Caco-2 (cell line): Measurements from ENCODE around the gene ICA1. TPM values are rescaled to one million over a fixed set of nuclear protein-coding genes. Genes with fewer than 3 reads are reported as not detected.

Source experiments
- BruUV-seq: library from RNA; stranded (reverse); fragments of 400-500 nt; replicated peaks from 2 replicates; lab custom pipeline; 2021; lab: Mats Ljungman, UMichigan
- CTCF ChIA-PET: fragments of 300-600 bp; sonication (Branson Sonifier 250); formaldehyde crosslinking; loops from one replicate; lab custom pipeline; 2022; ENCODE audit warnings: antibody characterized with exemption; lab: Charles Lee
- POLR2A ChIA-PET: fragments of 300-600 bp; sonication (Branson Sonifier 250); formaldehyde crosslinking; loops from one replicate; lab custom pipeline; 2022; ENCODE audit warnings: antibody characterized with exemption; lab: Charles Lee
- DNase-seq, 2 experiments: peaks; one replicate each; pipeline versions ENCODE4 v3.0.0 to v3.0.0-alpha.2; 2020 to 2022
- H3K27me3 ChIP-seq: replicated peaks from 2 replicates; pipeline ENCODE4 v1.6.0; 2011; ENCODE audit warnings: low read length; ENCODE audit not compliant: control insufficient read depth, insufficient read depth
- H3K36me3 ChIP-seq: 2 replicates; pipeline ENCODE4 v1.5.1; 2011; ENCODE audit warnings: low read length; ENCODE audit not compliant: control insufficient read depth, insufficient read depth
- H3K4me1 ChIP-seq: fragments of 250-450 bp; sonication (Bioruptor Pico); 2 replicates; pipeline ENCODE4 v1.5.1; 2020; ENCODE audit warnings: mild to moderate bottlenecking
- H3K4me3 ChIP-seq: 2 replicates; pipeline ENCODE4 v1.5.1; 2011; ENCODE audit warnings: low read depth, mild to moderate bottlenecking, control low read depth, low read length
- H3K9me3 ChIP-seq: fragments of 250-450 bp; sonication (Bioruptor Pico); 2 replicates; pipeline ENCODE4 v1.5.1; 2020; ENCODE audit warnings: mild to moderate bottlenecking, moderate library complexity
- H3K27ac Mint-ChIP-seq: one replicate; pipeline ENCODE4 v1.8.0; 2022; ENCODE audit warnings: mixed read lengths; ENCODE audit not compliant: unreplicated experiment
- H3K27me3 Mint-ChIP-seq: one replicate; pipeline ENCODE4 v1.8.0; 2022; ENCODE audit warnings: mixed read lengths; ENCODE audit not compliant: insufficient read depth, unreplicated experiment
- H3K36me3 Mint-ChIP-seq: one replicate; pipeline ENCODE4 v1.8.0; 2022; ENCODE audit warnings: mild to moderate bottlenecking, mixed read lengths; ENCODE audit not compliant: insufficient read depth, unreplicated experiment
- H3K4me1 Mint-ChIP-seq: one replicate; pipeline ENCODE4 v1.8.0; 2022; ENCODE audit warnings: low read depth, mixed read lengths; ENCODE audit not compliant: unreplicated experiment
- H3K4me3 Mint-ChIP-seq: one replicate; pipeline ENCODE4 v1.8.0; 2022; ENCODE audit warnings: mild to moderate bottlenecking, moderate library complexity, mixed read lengths; ENCODE audit not compliant: unreplicated experiment
- H3K9me3 Mint-ChIP-seq: one replicate; pipeline ENCODE4 v1.8.0; 2022; ENCODE audit warnings: mixed read lengths; ENCODE audit not compliant: unreplicated experiment
- CTCF ChIP-seq, 2 experiments: fragments of 200-600 bp in 1 of 2; IDR thresholded peaks; 1 replicate in 1 of 2; 2 replicates in 1 of 2; pipeline versions ENCODE4 v1.5.1 to v1.8.0; 2011 to 2022; ENCODE audit warnings: antibody characterized with exemption in 1 of 2, control low read depth in 1 of 2, inconsistent platforms in 1 of 2, low read depth in 1 of 2, low read length in 1 of 2, mild to moderate bottlenecking in 1 of 2, moderate library complexity in 1 of 2; ENCODE audit not compliant: insufficient read depth in 1 of 2, severe bottlenecking in 1 of 2, unreplicated experiment in 1 of 2
- intact Hi-C: fragments of 100-400 bp; cut with micrococcal nuclease; formaldehyde crosslinking; loops from one replicate; pipeline ENCODE4 v1.10.0; 2022; ENCODE audit not compliant: unreplicated experiment
- total RNA-seq: library from RNA; stranded (reverse); gene quantifications from 2 replicates; pipeline ENCODE4 v1.2.3, GENCODE V29; 2022

Gene ICA1
- total RNA-seq, 1 experiment from 2014 or later, result 34.2 TPM

DNA sequence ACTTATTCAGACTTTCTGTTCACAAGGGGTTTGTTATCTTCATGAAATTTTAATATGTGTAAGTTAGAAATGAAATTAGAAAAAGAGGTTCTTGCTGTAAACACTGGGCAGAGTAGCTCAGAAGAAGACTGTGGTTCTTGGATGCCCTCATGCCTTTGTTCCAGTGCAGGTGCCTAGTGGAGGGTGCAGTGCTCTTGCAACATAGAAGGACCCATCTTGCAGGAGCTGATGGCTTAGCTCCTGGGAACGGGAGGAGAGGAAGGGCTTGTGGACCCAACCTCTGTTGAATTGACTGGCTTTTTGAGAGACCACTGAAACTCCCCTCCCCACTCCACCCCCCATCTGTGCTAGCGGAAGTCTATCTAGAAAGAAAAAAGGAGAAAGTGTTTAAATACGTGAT, 176.5 kb downstream of the ICA1 start:
- peaks cover 12% of the 10 kb centered on the region for H3K36me3 Mint-ChIP-seq
- no TSS peak for BruUV-seq
- Histone ChIP-seq H3K4me1 (no peaks in the 10 kb centered on the region), H3K4me3 (no peak overlapping the region), H3K36me3 (peaks cover 2% of the 10 kb centered on the region; the same call in 1 of the 2 replicates), H3K9me3 (no peaks in the 10 kb centered on the region), H3K27me3 (no peaks in the 10 kb centered on the region)
- no peak overlapping the region for H3K4me3 Mint-ChIP-seq
- no peak for TF ChIP-seq CTCF (IDR thresholded peaks at IDR 0.05; ENCODE audit: insufficient read depth in 1 of 2, low read depth in 1 of 2, low read length in 1 of 2, severe bottlenecking in 1 of 2, unreplicated experiment in 1 of 2)
- no peaks in the 10 kb centered on the region for H3K27me3 Mint-ChIP-seq
- CTCF ChIA-PET, result interaction anchor here (1.4 kb wide), 1 partner anchor 211 kb away, joined by 3 read pairs; no protein-coding TSS in a partner anchor
- no peak overlapping the region for H3K27ac Mint-ChIP-seq
- POLR2A ChIA-PET, result no interaction called here
- intact Hi-C loops, result no loop called here
- no peaks in the 10 kb centered on the region for H3K4me1 Mint-ChIP-seq
- H3K9me3 Mint-ChIP-seq, result no peaks in the 10 kb centered on the region
- DNase-seq, result no peak

DNA sequence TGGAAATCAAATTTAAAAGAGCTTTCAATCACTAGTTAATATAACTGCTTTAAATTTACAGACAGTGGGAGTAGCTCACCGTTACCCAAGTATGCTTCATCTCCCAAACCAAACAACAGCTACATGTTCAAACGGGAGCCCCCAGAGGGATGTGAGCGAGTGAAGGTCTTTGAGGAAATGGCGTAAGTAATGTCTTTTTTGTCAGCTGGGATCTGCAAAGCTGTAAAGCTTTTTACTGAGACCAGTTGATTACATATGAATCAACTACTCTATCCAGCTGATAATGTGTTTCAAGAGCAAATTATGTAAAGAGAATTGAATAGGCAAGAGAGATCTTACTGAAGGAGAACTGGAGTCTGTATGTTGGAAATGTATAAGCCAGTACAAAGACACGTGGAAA, 177.1 kb downstream of the ICA1 start:
- POLR2A ChIA-PET, result no interaction called here
- Mint-ChIP-seq H3K36me3 (peaks cover 12% of the 10 kb centered on the region), H3K27ac (no peak overlapping the region), H3K27me3 (no peaks in the 10 kb centered on the region), H3K4me1 (no peaks in the 10 kb centered on the region), H3K9me3 (no peaks in the 10 kb centered on the region), H3K4me3 (no peak overlapping the region)
- intact Hi-C loops, result no loop called here
- no peak for DNase-seq
- no TSS peak for BruUV-seq
- Histone ChIP-seq H3K36me3 (peaks cover 2% of the 10 kb centered on the region; the same call in 1 of the 2 replicates), H3K9me3 (no peaks in the 10 kb centered on the region), H3K4me3 (no peak overlapping the region), H3K4me1 (no peaks in the 10 kb centered on the region), H3K27me3 (no peaks in the 10 kb centered on the region)
- TF ChIP-seq CTCF (IDR thresholded peaks at IDR 0.05; ENCODE audit: insufficient read depth in 1 of 2, low read depth in 1 of 2, low read length in 1 of 2, severe bottlenecking in 1 of 2, unreplicated experiment in 1 of 2), result no peak
- CTCF ChIA-PET, result no interaction called here

DNA sequence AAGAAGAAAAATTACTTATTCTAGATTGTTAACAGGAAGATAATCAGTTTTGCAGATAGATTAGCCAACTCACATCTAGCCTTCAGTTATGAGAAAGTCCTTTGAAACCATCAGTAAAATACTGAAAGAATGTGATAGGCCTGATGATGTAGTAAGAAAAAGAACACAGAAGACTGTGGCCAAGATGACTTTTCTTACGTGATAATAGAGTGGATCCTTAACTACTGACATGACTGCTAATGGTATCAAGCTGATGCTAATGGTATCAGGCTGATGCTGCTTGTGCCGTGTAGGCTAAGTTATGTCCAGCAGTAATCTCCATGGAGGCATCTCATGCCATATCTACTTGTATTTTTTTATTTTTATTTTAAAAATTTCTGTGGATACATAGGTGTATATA, 179.2 kb downstream of the ICA1 start:
- no peaks in the 10 kb centered on the region for H3K9me3 ChIP-seq
- TF ChIP-seq CTCF (IDR thresholded peaks at IDR 0.05; ENCODE audit: insufficient read depth in 1 of 2, low read depth in 1 of 2, low read length in 1 of 2, severe bottlenecking in 1 of 2, unreplicated experiment in 1 of 2), result no peak
- no TSS peak for BruUV-seq
- DNase-seq, result no peak
- H3K9me3 Mint-ChIP-seq, result no peaks in the 10 kb centered on the region
- ChIA-PET CTCF (no interaction called here), POLR2A (no interaction called here)
- no peaks in the 10 kb centered on the region for H3K27me3 Mint-ChIP-seq
- peaks cover 2% of the 10 kb centered on the region; the same call in 1 of the 2 replicates for H3K36me3 ChIP-seq
- no peak overlapping the region for H3K27ac Mint-ChIP-seq
- no peaks in the 10 kb centered on the region for H3K4me1 ChIP-seq
- no peak overlapping the region for H3K4me3 Mint-ChIP-seq
- intact Hi-C loops, result no loop called here
- no peaks in the 10 kb centered on the region for H3K27me3 ChIP-seq
- H3K36me3 Mint-ChIP-seq, result peaks cover 13% of the 10 kb centered on the region
- no peak overlapping the region for H3K4me3 ChIP-seq
- H3K4me1 Mint-ChIP-seq, result no peaks in the 10 kb centered on the region
